Measurements from ENCODE around the gene PLEKHH3.

The PLEKHH3 gene

GRCh38 chr17:42686520-42687128, 9.8 kb upstream of the PLEKHH3 start:
- DNase-seq (ENCODE audit: low read depth in 3 of 3): no peak

DNA sequence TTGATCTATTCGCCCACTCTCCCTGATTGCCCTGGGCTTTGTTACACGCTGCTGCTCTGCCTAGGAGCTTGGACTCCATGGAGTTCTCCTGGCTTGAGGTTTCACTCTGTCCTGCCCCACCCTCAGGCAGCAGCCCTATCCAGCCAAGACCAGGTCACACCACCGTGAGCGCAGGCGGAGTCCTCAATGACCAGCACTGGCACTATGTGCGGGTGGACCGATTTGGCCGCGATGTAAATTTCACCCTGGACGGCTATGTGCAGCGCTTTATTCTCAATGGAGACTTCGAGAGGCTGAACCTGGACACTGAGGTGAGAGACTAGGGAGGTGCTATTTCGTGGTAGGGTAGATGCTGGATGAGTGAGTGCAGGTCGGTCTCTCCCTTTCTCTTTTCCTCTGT, 9.0 kb upstream of the PLEKHH3 start:
- DNase-seq (ENCODE audit: low read depth in 3 of 3): no peak

DNA sequence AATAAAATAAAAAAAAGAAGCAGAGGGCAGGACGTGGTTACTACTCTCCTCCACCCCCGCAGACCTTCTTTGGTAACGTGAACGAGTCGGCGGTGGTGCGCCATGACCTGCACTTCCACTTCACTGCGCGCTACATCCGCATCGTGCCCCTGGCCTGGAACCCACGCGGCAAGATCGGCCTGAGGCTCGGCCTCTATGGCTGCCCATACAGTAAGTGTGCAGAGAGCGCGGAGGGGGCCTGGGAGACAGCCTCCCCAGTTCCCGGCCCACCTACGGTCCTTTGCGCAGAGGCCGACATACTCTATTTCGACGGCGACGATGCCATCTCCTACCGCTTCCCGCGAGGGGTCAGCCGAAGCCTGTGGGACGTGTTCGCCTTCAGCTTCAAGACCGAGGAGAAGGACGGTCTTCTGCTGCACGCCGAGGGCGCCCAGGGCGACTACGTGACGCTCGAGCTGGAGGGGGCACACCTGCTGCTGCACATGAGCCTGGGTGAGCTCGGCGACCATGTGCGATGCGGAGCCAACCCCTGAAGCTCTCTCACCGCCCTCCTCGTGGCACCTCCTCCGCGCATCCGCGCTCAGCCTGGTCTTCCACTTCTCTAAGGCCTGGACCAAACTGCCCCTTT, 8.2 kb upstream of the PLEKHH3 start:
- no peak for DNase-seq (ENCODE audit: low read depth in 3 of 3)

DNA sequence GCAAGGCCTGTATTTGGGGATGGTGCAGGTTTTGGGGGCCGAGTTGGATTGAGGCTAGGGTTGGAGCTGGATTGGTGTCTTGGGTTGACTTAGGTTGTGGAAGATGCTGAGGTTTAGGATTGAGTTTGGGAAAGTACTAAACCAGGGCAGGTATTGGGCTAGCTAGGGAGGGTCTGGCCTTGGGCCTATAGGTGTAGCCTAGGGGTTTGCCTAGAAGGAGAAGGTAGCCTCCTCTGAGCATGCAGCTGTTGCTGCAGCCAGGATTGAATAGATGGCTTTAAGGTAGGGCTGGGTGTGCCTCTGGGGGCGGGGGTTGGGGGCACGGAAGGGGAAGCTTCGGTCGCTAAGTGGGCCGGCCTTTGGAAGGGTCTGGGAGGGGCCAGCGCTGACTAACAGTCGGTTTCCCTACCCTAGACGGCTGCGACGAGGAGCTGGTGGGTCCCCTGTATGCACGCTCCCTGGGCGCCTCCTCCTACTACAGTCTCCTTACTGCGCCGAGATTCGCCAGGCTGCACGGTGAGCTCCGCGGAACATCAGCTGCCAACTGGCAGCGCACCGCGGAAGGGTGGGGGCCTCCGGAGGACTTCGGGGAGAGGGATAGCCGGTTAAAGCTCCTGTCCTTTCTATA, 6.7 kb upstream of the PLEKHH3 start:
- no peak for DNase-seq (ENCODE audit: low read depth in 3 of 3)

- no peak for DNase-seq (ENCODE audit: low read depth in 3 of 3)
These were observed 6.1 kb upstream of the PLEKHH3 start for GRCh38 chr17:42682722-42683403.

DNA sequence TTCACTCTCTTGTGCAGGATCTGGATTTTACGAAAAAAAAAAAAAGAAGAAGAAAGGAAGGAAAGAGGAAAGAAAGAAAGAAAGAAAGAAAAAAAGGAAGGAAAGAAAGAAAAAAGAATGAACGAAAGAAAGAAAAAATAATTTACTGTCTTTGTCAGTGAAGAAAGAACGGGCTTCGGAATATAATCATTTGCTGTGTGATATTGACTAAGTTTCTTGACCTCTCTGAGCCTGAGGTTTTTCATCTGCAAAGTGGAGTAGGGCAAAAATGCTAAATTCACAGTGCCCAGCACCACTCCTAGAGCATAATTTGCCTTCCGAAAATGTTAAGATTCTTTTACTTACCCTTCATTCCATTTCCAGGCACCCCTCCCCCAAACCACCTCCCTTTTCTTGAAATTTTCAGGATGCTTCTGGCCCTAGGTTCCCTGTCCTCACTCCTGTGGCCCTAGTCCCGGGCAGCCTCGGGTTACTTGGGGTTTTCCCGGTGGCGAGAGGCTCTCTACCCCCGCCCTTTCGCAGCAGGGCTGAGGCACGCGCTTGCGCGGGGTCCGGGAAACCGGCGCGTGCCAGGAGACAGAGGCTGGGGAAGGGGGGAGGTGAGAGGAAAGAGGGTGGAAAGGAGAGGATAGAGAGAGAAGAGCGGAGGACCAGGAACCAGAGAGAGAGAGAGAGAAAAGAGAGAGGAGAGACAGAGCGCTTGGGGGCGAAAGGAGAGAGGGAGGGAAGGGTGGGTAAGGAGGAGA, 5.4 kb upstream of the PLEKHH3 start, which contains the start of gene CNTNAP1:
Gene CNTNAP1, plus strand, starts transcription at position 556 of the 746 bp plus-strand sequence. CDS start 299 bp downstream, outside the sequence.
- no peak for DNase-seq (ENCODE audit: low read depth in 3 of 3)

DNA sequence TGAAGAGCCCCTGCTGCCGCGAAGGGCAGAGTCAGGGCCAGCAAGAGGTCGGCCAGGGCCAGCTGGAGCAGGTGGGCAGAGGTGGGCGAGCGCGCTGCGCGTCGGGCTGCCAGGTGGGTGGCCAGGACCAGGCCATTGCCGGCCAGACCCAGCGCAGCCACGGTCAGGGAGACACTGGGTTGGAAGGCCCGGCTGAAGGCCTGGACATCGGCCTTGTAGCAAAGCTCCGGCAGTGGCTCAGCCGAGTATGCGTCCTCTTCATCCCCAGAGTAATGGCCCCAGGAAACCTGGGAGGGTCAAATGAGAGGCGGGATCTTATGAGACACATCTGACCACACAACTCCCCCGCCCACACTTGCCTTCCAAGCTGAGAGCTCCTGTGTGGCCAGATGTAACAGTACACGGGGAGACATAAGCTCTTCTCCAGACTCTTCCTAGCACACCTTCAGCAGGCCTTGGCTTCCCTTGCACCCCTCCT, 3.6 kb upstream of the PLEKHH3 start:
- no peak for DNase-seq (ENCODE audit: low read depth in 3 of 3)

GRCh38 chr17:42679492-42680330, 2.9 kb upstream of the PLEKHH3 start:
- peak in 2 of 3 experiments; percentile 39 to 53 for DNase-seq (ENCODE audit: low read depth in 3 of 3)

GRCh38 chr17:42678951-42679491, 2.2 kb upstream of the PLEKHH3 start:
- no peak for DNase-seq (ENCODE audit: low read depth in 3 of 3)

- DNase-seq (ENCODE audit: low read depth in 3 of 3): peak; percentile 44 to 72 (median 61)
These were observed 1.4 kb upstream of the PLEKHH3 start for GRCh38 chr17:42677921-42678781.

DNA sequence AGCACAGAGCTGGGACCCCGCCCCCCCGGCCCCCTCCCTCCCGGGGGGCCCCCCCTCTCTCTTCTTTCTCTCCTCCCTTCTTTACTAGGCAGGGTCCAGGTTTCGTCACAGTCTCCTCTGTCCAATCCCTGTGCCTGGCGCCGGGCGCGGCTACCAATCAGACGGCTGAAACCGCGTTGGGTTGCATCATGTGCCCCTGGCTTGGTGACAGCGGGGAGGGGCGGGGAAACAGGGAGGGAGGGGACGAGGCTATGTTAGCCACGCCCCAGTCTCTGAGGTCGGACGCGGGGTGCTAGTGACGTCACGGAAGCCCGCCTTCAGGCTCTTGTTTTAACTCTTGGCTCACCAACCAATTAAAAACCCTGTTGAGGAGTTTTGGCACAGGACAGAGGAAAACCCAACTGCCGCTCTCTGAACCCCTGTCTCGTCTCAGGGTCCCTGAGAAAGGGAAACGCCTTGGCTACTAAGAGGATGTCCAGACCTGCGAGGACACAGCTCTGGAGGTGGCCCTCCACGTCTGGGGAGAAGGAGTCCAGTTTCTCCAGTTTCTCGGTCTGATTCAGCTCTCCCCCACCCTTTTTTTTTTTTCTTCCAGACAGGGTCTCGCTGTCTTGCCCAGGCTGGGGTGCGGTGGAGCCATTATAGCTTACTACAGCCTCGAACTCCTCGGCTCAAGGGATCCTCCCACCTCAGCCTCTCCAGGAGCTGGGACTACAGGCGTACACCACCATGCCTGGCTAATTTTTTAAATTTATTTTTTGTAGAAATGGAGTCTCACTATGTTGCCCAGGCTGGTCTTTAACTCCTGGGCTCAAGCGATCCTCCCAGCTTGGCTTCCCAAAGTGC, 441 bp upstream of the PLEKHH3 start:
- peak; percentile 96 to 98 (median 97) for DNase-seq (ENCODE audit: low read depth in 3 of 3)

DNA sequence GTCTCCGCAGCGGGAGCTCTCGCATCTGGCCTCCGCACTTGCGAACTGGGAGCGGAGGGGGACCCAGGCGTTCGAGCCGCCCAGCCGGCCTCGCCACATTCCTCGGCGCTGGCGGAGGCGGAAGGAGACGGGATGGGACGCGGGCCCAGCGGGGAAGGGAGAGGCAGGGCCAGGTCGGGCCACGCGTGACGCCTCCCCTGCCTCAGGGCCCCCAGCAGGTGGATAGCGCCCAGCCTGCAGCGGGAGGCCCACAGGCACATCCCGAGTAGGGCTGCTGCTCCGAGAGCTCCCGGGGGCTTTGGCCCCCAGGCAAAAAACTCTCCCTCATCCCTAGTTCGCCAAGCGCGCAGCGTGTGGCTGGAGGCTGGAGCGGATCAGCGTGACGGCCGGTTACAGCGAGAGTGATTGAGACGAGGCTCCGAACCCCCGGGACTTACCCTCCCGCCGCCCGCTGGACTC, 800 bp downstream of the PLEKHH3 start:
- no peak for DNase-seq (ENCODE audit: low read depth in 3 of 3)

DNA sequence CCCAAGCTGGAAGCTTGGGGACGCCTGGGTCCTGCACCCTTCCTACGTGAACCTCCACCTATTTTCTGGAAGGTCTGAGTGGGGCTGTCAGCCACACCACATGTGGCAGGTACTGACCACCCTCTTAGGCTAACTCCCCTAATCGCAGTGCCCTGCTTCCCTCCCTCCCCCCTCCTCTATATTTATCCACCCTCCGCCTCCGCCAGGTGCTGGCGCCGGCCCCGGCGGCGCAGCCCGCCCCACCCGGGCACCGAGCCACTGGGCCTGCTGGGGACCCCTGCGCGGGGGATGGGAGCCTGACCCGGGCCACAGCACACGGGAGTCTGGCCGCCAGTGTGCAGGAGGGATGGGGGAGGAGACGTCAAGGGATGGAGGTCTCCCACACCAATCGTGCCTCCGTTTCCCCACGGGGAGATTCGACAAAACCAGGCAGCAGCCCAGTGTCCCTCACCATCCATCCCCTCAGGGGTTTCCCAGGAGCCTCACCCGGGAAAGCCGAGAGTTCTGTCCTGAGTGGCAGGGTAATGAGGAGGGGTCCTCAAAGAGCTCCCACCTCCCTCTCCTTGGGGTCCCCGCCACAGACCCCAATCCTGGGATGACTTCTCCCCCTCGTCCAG, 1.3 kb downstream of the PLEKHH3 start:
- no peak for DNase-seq (ENCODE audit: low read depth in 3 of 3)

GRCh38 chr17:42674755-42675347, 1.9 kb downstream of the PLEKHH3 start:
- DNase-seq (ENCODE audit: low read depth in 3 of 3): no peak

- no peak for DNase-seq (ENCODE audit: low read depth in 3 of 3)
These were observed 2.7 kb downstream of the PLEKHH3 start for GRCh38 chr17:42673885-42674754.

GRCh38 chr17:42673266-42673884, 3.4 kb downstream of the PLEKHH3 start:
- no peak for DNase-seq (ENCODE audit: low read depth in 3 of 3)
